Measurements from ENCODE around the gene ENTR1. TPM values are rescaled to one million over a fixed set of nuclear protein-coding genes. Genes with fewer than 3 reads are reported as not detected.

Gene ENTR1
- total and polyA plus RNA-seq, 2 of the 4 experiments (the other 2 are of a cell fraction), result 14.5 to 37.3 TPM

DNA sequence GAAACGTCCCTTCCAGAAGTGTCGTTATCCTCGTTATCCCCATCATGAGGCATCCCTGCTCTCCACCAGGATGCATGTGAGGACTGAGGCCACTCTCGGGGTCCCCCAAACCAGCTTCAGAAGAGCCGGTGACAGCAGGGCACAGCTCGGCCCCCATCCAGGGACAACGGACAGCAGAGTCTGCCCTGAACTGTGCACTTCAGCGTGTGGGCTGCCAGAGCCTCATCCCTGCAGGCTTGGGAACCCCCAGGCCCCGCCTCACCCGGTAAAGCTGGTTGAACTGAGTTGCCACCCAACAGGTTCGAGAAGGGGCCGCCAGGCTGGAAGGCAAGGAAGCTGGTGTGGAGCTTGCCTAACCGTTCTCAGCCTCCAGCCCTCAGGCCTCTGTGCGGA is 36.2 kb downstream of the ENTR1 start:
- H3K36me3 ChIP-seq (ENCODE audit: control insufficient read depth, insufficient read depth, low read length), result peaks cover 9% of the 10 kb centered on the region
- no peaks in the 10 kb centered on the region for H3K27me3 ChIP-seq (ENCODE audit: control insufficient read depth, insufficient read depth, low read length)
- DNase-seq (no peak), ATAC-seq (ENCODE audit: low read depth) (no peak)
- ChIA-PET POLR2A (ENCODE audit: unreplicated experiment) (no interaction called here), CTCF (interaction anchor here (1.2 kb wide), 1 partner anchor 61 kb away, joined by 4 read pairs; no protein-coding TSS in a partner anchor)
- no peak overlapping the region for H3K23ac ChIP-seq (ENCODE audit: low read depth, low read length)
- no peak overlapping the region for H3K18ac ChIP-seq (ENCODE audit: low read depth, low read length)
- H3K4ac ChIP-seq (ENCODE audit: low read depth, low read length), result no peak overlapping the region
- in situ Hi-C loops (cut with MboI; ENCODE audit: low sequenced_read_pairs) (no loop called here), dilution Hi-C loops (cut with HindIII; ENCODE audit: low sequenced_read_pairs, unreplicated experiment) (no loop called here), intact Hi-C loops (cut with micrococcal nuclease) (no loop called here)
- H4K5ac ChIP-seq (ENCODE audit: low read depth, low read length), result no peak overlapping the region
- peaks cover 15% of the 10 kb centered on the region for H3K4me1 ChIP-seq (ENCODE audit: control insufficient read depth, insufficient read depth, low read length)
- no peak overlapping the region for H3K4me2 ChIP-seq (ENCODE audit: low read depth, low read length)
- no peaks in the 10 kb centered on the region; a peak in 1 of 4 replicates for H3K79me1 ChIP-seq (ENCODE audit: low read depth in 1 of 2, low read length in 2 of 2)
- 90% methylated on average over 7 of the region's 14 CpGs; no CpG with 5 or more reads in 1 of the 2 experiments for WGBS, 2 experiments (ENCODE audit: extremely low coverage in 2 of 2, insufficient read length in 1 of 2)
- no peak overlapping the region for H2BK15ac ChIP-seq (ENCODE audit: low read depth, low read length)
- no peaks in the 10 kb centered on the region for H3K9me3 ChIP-seq (ENCODE audit: control insufficient read depth, insufficient read depth, low read length)
- H2BK120ac ChIP-seq (ENCODE audit: low read depth, low read length), result no peak overlapping the region
- no TSS peak for BruUV-seq (replicated peaks)
- H3K27ac ChIP-seq (ENCODE audit: insufficient read depth, low read length), result no peak overlapping the region
- no peak overlapping the region for H4K91ac ChIP-seq (ENCODE audit: insufficient read depth, low read depth, low read length)
- no peaks in the 10 kb centered on the region for H4K20me1 ChIP-seq (ENCODE audit: insufficient read depth, low read length)
- H4K8ac ChIP-seq (ENCODE audit: low read depth in 2 of 2, low read length in 2 of 2), result no peak overlapping the region
- peak overlapping the region; percentile 9; the same call in 1 of the 2 replicates for H2AK5ac ChIP-seq (ENCODE audit: low read depth, low read length)
- H3K56ac ChIP-seq (ENCODE audit: extremely low read depth, insufficient read depth, low read length), result no peak overlapping the region
- H2BK20ac ChIP-seq (ENCODE audit: low read depth, low read length), result no peak overlapping the region
- TF ChIP-seq NFE2L2 (IDR thresholded peaks at IDR 0.05; ENCODE audit: low read depth, low read length) (no peak), CEBPB (IDR thresholded peaks at IDR 0.05; ENCODE audit: low read depth, low read length) (no peak), RCOR1 (IDR thresholded peaks at IDR 0.05; ENCODE audit: insufficient replicate concordance, low read length) (no peak), FOS (IDR thresholded peaks at IDR 0.05; ENCODE audit: low read depth, low read length) (no peak), MAZ (IDR thresholded peaks at IDR 0.05; ENCODE audit: borderline replicate concordance, low read depth, low read length) (no peak), SMC3 (IDR thresholded peaks at IDR 0.05; ENCODE audit: low read depth, low read length) (no peak), RFX5 (IDR thresholded peaks at IDR 0.05; ENCODE audit: low read depth, low read length) (no peak), MXI1 (IDR thresholded peaks at IDR 0.05; ENCODE audit: borderline replicate concordance, low read depth, low read length) (no peak), MAFK (IDR thresholded peaks at IDR 0.05; ENCODE audit: low read depth, low read length) (no peak), POLR2A (IDR thresholded peaks at IDR 0.05; ENCODE audit: low read depth, low read length) (no peak)
- TF ChIP-seq, protein P1, sequence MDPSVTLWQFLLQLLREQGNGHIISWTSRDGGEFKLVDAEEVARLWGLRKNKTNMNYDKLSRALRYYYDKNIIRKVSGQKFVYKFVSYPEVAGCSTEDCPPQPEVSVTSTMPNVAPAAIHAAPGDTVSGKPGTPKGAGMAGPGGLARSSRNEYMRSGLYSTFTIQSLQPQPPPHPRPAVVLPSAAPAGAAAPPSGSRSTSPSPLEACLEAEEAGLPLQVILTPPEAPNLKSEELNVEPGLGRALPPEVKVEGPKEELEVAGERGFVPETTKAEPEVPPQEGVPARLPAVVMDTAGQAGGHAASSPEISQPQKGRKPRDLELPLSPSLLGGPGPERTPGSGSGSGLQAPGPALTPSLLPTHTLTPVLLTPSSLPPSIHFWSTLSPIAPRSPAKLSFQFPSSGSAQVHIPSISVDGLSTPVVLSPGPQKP (IDR thresholded peaks at IDR 0.05; ENCODE audit: borderline replicate concordance, low read depth, low read length), result no peak
- TF ChIP-seq, protein P2, sequence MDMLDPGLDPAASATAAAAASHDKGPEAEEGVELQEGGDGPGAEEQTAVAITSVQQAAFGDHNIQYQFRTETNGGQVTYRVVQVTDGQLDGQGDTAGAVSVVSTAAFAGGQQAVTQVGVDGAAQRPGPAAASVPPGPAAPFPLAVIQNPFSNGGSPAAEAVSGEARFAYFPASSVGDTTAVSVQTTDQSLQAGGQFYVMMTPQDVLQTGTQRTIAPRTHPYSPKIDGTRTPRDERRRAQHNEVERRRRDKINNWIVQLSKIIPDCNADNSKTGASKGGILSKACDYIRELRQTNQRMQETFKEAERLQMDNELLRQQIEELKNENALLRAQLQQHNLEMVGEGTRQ (IDR thresholded peaks at IDR 0.05; ENCODE audit: low read depth, low read length), result no peak
- no peak overlapping the region for H3K9ac ChIP-seq (ENCODE audit: low read depth, low read length)
- peak overlapping the region; percentile 45 for H2AK9ac ChIP-seq (replicated peaks; ENCODE audit: low read depth, low read length, poor library complexity)
- no peak overlapping the region for H3K4me3 ChIP-seq (ENCODE audit: insufficient read depth, low read depth, low read length)
- H2AFZ ChIP-seq (replicated peaks; ENCODE audit: low read length, poor library complexity), result no peak overlapping the region
- H3K9me1 ChIP-seq (ENCODE audit: insufficient read depth, low read length), result peaks cover 9% of the 10 kb centered on the region
- H3K14ac ChIP-seq (replicated peaks; ENCODE audit: low read depth, low read length), result no peak overlapping the region
- H2BK5ac ChIP-seq (ENCODE audit: low read depth, low read length, poor library complexity, severe bottlenecking), result no peak overlapping the region

Measured in IMR-90 (cell line).